HCT116 (cell line): ENCODE data around the gene HPDL. TPM values are rescaled to one million over a fixed set of nuclear protein-coding genes. Genes with fewer than 3 reads are reported as not detected.
A peak's percentile ranks its signal among the peaks of the same experiment; 100 is the strongest.

Source experiments
- ATAC-seq: fragments of 200-7000 bp; cut with Tn5 transposase; 2 replicates; pipeline ENCODE4 v1.9.1; 2020; ENCODE audit warnings: mild to moderate bottlenecking, moderate library complexity
- BruUV-seq: library from RNA; stranded (reverse); fragments of 400-500 nt; replicated peaks from 2 replicates; lab custom pipeline; 2021; lab: Mats Ljungman, UMichigan
- CTCF ChIA-PET: fragments of 300-600 bp; sonication (Branson Sonifier 250); formaldehyde crosslinking; loops from one replicate; lab custom pipeline; 2021; ENCODE audit warnings: antibody characterized with exemption; lab: Charles Lee
- POLR2A ChIA-PET: fragments of 300-600, 350-600 bp; sonication (Branson Sonifier 250); formaldehyde crosslinking; loops from one replicate; lab custom pipeline; 2021; ENCODE audit warnings: antibody characterized with exemption; lab: Charles Lee
- RAD21 ChIA-PET, 2 experiments: fragments of 300-600 bp; sonication (Branson Sonifier 250); formaldehyde crosslinking; loops; one replicate each; lab custom pipeline; 2023; ENCODE audit warnings: low total read pairs in 2 of 2; ENCODE audit not compliant: uncharacterized antibody in 2 of 2, unreplicated experiment in 2 of 2, low non-redundant PET in 1 of 2; lab: Charles Lee
- DNase-seq: peaks from one replicate; pipeline ENCODE4 v3.0.0-alpha.2; 2010; ENCODE audit warnings: low read depth, low spot score
- H2AFZ ChIP-seq: fragments of 200-600 bp; shearing (Covaris generic), sonication (generic); 2 replicates; pipeline ENCODE4 v1.6.1; 2017; ENCODE audit warnings: low read depth, mixed run types, mixed read lengths, antibody characterized with exemption, low read length; ENCODE audit not compliant: poor library complexity, severe bottlenecking
- H3K27ac ChIP-seq: 2 replicates; pipeline ENCODE4 v1.5.1; 2012; ENCODE audit warnings: low read depth, low read length
- H3K27me3 ChIP-seq: fragments of 200-600 bp; sonication (generic); 2 replicates; pipeline ENCODE4 v1.6.1; 2016; ENCODE audit warnings: mixed run types, low read length, mixed read lengths; ENCODE audit not compliant: insufficient read depth
- H3K36me3 ChIP-seq, 2 experiments: fragments of 200-500 bp in 1 of 2; fragments of 200-600 bp in 1 of 2; sonication (Bioruptor generic) in 1 of 2; sonication (generic) in 1 of 2; 2 replicates each; pipeline versions ENCODE4 v1.5.1 to v1.6.1; 2014 to 2016; ENCODE audit warnings: low read length in 2 of 2, inconsistent platforms in 1 of 2, mixed read lengths in 1 of 2, mixed run types in 1 of 2; ENCODE audit not compliant: insufficient read depth in 2 of 2, control insufficient read depth in 1 of 2
- H3K4me1 ChIP-seq, 2 experiments: fragments of 200-600 bp in 1 of 2; sonication (generic) in 1 of 2; 2 replicates each; pipeline versions ENCODE4 v1.5.1 to v1.6.1; 2012 to 2017; ENCODE audit warnings: low read length in 2 of 2, inconsistent platforms in 1 of 2, mild to moderate bottlenecking in 1 of 2, mixed read lengths in 1 of 2, mixed run types in 1 of 2, moderate library complexity in 1 of 2; ENCODE audit not compliant: insufficient read depth in 2 of 2, control insufficient read depth in 1 of 2
- H3K4me2 ChIP-seq: fragments of 200-600 bp; sonication (generic); 2 replicates; pipeline ENCODE4 v1.6.1; 2017; ENCODE audit warnings: mixed run types, low read length, mixed read lengths
- H3K4me3 ChIP-seq, 2 experiments: fragments of 200-600 bp in 1 of 2; sonication (generic) in 1 of 2; replicated peaks in 1 of 2; 2 replicates each; pipeline ENCODE4 v1.5.1; 2011 to 2016; ENCODE audit warnings: low read length in 2 of 2, control low read depth in 1 of 2, low read depth in 1 of 2, mild to moderate bottlenecking in 1 of 2, mixed read lengths in 1 of 2, mixed run types in 1 of 2
- H3K79me2 ChIP-seq: fragments of 200-600 bp; sonication (generic); 2 replicates; pipeline ENCODE4 v1.6.1; 2017; ENCODE audit warnings: mild to moderate bottlenecking, mixed run types, low read length, moderate library complexity, mixed read lengths; ENCODE audit not compliant: insufficient read depth
- H3K9ac ChIP-seq: fragments of 200-600 bp; sonication (generic); 2 replicates; pipeline ENCODE4 v1.6.1; 2016; ENCODE audit warnings: low read length, mixed read lengths
- H3K9me2 ChIP-seq: fragments of 200-600 bp; sonication (generic), shearing (Covaris generic); 2 replicates; pipeline ENCODE4 v1.6.1; 2017; ENCODE audit warnings: mixed run types, mild to moderate bottlenecking, moderate library complexity; ENCODE audit not compliant: insufficient read depth
- H3K9me3 ChIP-seq, 2 experiments: fragments of 200-500 bp in 1 of 2; fragments of 200-600 bp in 1 of 2; sonication (Bioruptor generic) in 1 of 2; sonication (generic) in 1 of 2; 2 replicates each; pipeline ENCODE4 v1.6.1; 2014 to 2017; ENCODE audit warnings: low read length in 2 of 2, mixed read lengths in 2 of 2, inconsistent platforms in 1 of 2, low read depth in 1 of 2, mild to moderate bottlenecking in 1 of 2, mixed run types in 1 of 2, moderate library complexity in 1 of 2; ENCODE audit not compliant: control insufficient read depth in 1 of 2, insufficient read depth in 1 of 2
- H4K20me1 ChIP-seq: fragments of 200-600 bp; sonication (generic), shearing (Covaris generic); 2 replicates; pipeline ENCODE4 v1.6.1; 2017; ENCODE audit warnings: mixed run types, mild to moderate bottlenecking, moderate library complexity; ENCODE audit not compliant: insufficient read depth
- RAD21 ChIP-seq: IDR thresholded peaks from 2 replicates; pipeline ENCODE4 v1.6.1; 2012; ENCODE audit warnings: low read depth, mild to moderate bottlenecking
- intact Hi-C: fragments of 100-400 bp; cut with micrococcal nuclease; formaldehyde crosslinking; loops from 2 replicates; pipeline ENCODE4 v1.10.0; 2022
- total RNA-seq: library from RNA; stranded (reverse); gene quantifications from one replicate; pipeline ENCODE4 v1.2.1, GENCODE V29; 2021; ENCODE audit not compliant: unreplicated experiment
- TF ChIP-seq, protein P1 (sequence below): IDR thresholded peaks from 2 replicates; pipeline ENCODE4 v1.6.1; 2011; ENCODE audit warnings: mild to moderate bottlenecking, low read length, moderate library complexity; ENCODE audit not compliant: insufficient replicate concordance; ENCODE audit errors: extremely low read depth
- TF ChIP-seq, protein P2 (sequence below), 3 experiments: fragments of 200-600 bp in 1 of 3; sonication (generic) in 1 of 3; IDR thresholded peaks in 2 of 3; conservative IDR thresholded peaks in 1 of 3; 2 replicates each; pipeline ENCODE4 v1.5.1; 2012 to 2017; ENCODE audit warnings: low read depth in 2 of 3, low read length in 2 of 3, antibody characterized with exemption in 1 of 3, borderline replicate concordance in 1 of 3, control low read depth in 1 of 3, mild to moderate bottlenecking in 1 of 3, mixed read lengths in 1 of 3, mixed run types in 1 of 3, moderate library complexity in 1 of 3; ENCODE audit not compliant: insufficient read depth in 1 of 3

HPDL gene
- total RNA-seq, 1 experiment from 2014 or later = not detected

DNA sequence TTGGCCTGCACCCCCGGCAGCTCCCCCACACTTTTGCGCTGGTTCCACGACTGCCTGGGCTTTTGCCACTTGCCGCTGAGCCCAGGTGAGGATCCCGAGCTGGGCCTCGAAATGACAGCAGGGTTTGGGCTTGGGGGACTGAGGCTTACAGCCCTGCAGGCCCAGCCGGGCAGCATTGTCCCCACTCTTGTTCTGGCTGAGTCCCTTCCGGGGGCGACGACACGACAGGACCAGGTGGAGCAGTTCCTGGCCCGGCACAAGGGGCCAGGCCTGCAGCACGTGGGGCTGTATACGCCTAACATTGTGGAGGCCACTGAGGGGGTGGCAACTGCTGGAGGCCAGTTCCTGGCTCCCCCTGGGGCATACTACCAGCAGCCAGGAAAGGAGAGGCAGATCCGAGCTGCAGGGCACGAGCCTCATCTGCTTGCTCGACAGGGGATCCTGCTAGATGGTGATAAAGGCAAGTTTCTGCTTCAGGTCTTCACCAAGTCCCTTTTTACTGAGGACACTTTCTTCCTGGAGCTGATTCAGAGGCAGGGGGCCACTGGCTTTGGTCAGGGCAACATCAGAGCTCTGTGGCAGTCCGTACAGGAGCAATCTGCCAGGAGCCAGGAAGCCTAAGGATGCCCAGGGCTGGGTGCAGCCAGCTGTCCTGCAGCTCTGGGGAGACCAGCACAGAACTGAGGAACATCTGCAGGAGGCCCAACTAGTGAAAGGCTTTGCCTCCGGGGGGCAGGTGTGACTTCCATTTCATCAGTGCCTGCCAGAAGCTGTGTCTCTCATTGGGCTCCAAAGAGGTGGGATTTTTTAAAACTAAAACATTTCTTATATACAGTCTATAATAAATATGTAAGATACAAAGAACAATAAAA lies 1.2 kb downstream of the HPDL start:
- ChIA-PET CTCF (no interaction called here), POLR2A (no interaction called here), RAD21 (no interaction called here)
- H3K4me2 ChIP-seq = no peak overlapping the region
- TF ChIP-seq RAD21 = peak; percentile 40
- TF ChIP-seq, protein P1, sequence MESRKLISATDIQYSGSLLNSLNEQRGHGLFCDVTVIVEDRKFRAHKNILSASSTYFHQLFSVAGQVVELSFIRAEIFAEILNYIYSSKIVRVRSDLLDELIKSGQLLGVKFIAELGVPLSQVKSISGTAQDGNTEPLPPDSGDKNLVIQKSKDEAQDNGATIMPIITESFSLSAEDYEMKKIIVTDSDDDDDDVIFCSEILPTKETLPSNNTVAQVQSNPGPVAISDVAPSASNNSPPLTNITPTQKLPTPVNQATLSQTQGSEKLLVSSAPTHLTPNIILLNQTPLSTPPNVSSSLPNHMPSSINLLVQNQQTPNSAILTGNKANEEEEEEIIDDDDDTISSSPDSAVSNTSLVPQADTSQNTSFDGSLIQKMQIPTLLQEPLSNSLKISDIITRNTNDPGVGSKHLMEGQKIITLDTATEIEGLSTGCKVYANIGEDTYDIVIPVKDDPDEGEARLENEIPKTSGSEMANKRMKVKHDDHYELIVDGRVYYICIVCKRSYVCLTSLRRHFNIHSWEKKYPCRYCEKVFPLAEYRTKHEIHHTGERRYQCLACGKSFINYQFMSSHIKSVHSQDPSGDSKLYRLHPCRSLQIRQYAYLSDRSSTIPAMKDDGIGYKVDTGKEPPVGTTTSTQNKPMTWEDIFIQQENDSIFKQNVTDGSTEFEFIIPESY = no peak
- TF ChIP-seq, protein P2, sequence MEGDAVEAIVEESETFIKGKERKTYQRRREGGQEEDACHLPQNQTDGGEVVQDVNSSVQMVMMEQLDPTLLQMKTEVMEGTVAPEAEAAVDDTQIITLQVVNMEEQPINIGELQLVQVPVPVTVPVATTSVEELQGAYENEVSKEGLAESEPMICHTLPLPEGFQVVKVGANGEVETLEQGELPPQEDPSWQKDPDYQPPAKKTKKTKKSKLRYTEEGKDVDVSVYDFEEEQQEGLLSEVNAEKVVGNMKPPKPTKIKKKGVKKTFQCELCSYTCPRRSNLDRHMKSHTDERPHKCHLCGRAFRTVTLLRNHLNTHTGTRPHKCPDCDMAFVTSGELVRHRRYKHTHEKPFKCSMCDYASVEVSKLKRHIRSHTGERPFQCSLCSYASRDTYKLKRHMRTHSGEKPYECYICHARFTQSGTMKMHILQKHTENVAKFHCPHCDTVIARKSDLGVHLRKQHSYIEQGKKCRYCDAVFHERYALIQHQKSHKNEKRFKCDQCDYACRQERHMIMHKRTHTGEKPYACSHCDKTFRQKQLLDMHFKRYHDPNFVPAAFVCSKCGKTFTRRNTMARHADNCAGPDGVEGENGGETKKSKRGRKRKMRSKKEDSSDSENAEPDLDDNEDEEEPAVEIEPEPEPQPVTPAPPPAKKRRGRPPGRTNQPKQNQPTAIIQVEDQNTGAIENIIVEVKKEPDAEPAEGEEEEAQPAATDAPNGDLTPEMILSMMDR (IDR thresholded peaks at IDR 0.05 in 2 of 3, conservative IDR thresholded peaks at IDR 0.05 in 1 of 3; ENCODE audit: borderline replicate concordance in 1 of 3, insufficient read depth in 1 of 3, low read depth in 2 of 3, low read length in 2 of 3) = 0 out of 6 replicates have a peak, but pooled peaks of 1 of the 3 experiments have one; percentile 7
- H3K4me1 ChIP-seq = peaks cover 0 to 7% of the 10 kb centered on the region in 2 experiments; a peak in 2 of 4 replicates
- H3K27me3 ChIP-seq = no peaks in the 10 kb centered on the region
- no peak overlapping the region for H3K4me3 ChIP-seq
- H3K9me2 ChIP-seq = no peaks in the 10 kb centered on the region
- peaks cover 0 to 5% of the 10 kb centered on the region in 2 experiments; a peak in 1 of 4 replicates for H3K36me3 ChIP-seq
- no peak overlapping the region for H3K27ac ChIP-seq
- no TSS peak for BruUV-seq
- no peaks in the 10 kb centered on the region for H4K20me1 ChIP-seq
- H3K79me2 ChIP-seq = no peaks in the 10 kb centered on the region
- intact Hi-C loops = no loop called here
- no peak overlapping the region for H3K9ac ChIP-seq
- no peak overlapping the region for H2AFZ ChIP-seq
- ATAC-seq = no peak
- DNase-seq = no peak
- H3K9me3 ChIP-seq = no peaks in the 10 kb centered on the region
